ENCODE data around the gene CDKN2B. TPM values are rescaled to one million over a fixed set of nuclear protein-coding genes. Genes with fewer than 3 reads are reported as not detected.
A peak's percentile ranks its signal among the peaks of the same experiment; 100 is the strongest.

CDKN2B gene
- polyA plus RNA-seq, 1 experiment = 10.2 TPM

DNA sequence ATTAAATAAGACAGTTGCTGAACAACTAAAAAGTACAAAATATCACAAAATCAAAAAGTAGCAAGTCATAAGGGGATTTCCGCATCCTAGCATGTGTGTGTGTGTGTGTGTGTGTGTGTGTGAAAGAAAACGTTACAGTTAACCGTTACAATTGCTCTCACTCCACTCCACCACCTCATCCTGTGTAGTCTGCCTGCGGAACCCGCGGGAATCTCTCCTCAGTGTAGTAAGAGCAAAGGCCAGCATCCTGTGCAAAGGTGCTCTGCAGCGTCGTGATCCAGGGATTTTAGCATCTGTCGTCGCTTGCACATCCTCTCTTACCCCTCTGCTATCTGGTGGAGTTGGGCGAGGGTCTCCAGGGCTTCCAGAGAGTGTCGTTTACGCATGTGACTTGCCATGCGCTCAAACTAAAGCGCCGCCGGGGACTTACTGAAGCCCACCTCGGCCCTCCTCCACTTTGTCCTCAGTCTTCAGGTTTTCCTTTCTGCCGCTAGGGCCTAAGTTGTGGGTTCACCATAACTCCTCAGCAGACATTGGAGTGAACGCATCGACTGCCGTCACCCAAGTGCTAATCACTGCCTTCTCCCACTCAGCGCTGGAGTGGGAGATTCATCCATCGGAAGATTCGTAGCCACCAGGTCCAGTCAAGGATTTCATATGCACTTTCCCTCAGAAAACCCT is 3.9 kb downstream of the CDKN2B start:
- no peaks in the 10 kb centered on the region for H3K9me3 ChIP-seq (ENCODE audit: control insufficient read depth, insufficient read depth, low read length)
- H3K4me3 ChIP-seq (ENCODE audit: low read depth, low read length) = peak overlapping the region; percentile 52
- DNase-seq (ENCODE audit: low read depth, low spot score) = no peak
- ChIA-PET POLR2A (no interaction called here), CTCF (interaction anchor here (1.0 kb wide), 1 partner anchor 234 kb away, joined by 3 read pairs; no protein-coding TSS in a partner anchor)
- H3K27ac ChIP-seq (ENCODE audit: low read depth, low read length) = peak overlapping the region; percentile 33
- no peaks in the 10 kb centered on the region for H3K27me3 ChIP-seq (ENCODE audit: control insufficient read depth, insufficient read depth, low read length)
- TF ChIP-seq, protein P1, sequence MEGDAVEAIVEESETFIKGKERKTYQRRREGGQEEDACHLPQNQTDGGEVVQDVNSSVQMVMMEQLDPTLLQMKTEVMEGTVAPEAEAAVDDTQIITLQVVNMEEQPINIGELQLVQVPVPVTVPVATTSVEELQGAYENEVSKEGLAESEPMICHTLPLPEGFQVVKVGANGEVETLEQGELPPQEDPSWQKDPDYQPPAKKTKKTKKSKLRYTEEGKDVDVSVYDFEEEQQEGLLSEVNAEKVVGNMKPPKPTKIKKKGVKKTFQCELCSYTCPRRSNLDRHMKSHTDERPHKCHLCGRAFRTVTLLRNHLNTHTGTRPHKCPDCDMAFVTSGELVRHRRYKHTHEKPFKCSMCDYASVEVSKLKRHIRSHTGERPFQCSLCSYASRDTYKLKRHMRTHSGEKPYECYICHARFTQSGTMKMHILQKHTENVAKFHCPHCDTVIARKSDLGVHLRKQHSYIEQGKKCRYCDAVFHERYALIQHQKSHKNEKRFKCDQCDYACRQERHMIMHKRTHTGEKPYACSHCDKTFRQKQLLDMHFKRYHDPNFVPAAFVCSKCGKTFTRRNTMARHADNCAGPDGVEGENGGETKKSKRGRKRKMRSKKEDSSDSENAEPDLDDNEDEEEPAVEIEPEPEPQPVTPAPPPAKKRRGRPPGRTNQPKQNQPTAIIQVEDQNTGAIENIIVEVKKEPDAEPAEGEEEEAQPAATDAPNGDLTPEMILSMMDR (IDR thresholded peaks at IDR 0.05; ENCODE audit: low read depth, low read length) = peak; percentile 25; the same call in 1 of the 2 replicates

DNA sequence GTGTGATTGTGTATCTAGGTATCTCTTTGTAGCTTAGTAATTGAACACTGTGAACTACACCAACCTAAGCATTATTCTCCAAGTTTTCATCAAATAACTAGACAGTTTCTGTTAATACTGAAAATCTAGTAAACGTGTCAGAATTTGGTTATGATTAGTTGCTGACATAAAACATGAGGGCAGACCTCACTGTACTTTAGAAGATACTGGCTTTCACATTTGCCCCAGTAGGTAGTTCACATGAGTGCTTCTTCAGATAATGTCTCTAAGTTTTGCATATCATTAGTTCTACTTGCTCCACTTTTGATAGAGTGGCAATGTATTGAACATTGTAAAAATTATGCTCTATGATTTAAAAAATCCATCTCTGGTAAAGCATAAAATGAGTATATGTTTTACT is 7.1 kb downstream of the CDKN2B start:
- Histone ChIP-seq H3K27me3 (ENCODE audit: control insufficient read depth, insufficient read depth, low read length) (no peaks in the 10 kb centered on the region), H3K27ac (ENCODE audit: low read depth, low read length) (no peak overlapping the region), H3K4me3 (ENCODE audit: low read depth, low read length) (no peak overlapping the region), H3K9me3 (ENCODE audit: control insufficient read depth, insufficient read depth, low read length) (no peaks in the 10 kb centered on the region)
- ChIA-PET POLR2A (no interaction called here), CTCF (interaction anchor here (1.4 to 2.9 kb wide), 3 partner anchors 189 to 242 kb away, joined by 4 to 19 read pairs (median 14); no protein-coding TSS in a partner anchor)
- DNase-seq (ENCODE audit: low read depth, low spot score) = no peak
- TF ChIP-seq, protein P1 (IDR thresholded peaks at IDR 0.05; ENCODE audit: low read depth, low read length) = no peak

DNA sequence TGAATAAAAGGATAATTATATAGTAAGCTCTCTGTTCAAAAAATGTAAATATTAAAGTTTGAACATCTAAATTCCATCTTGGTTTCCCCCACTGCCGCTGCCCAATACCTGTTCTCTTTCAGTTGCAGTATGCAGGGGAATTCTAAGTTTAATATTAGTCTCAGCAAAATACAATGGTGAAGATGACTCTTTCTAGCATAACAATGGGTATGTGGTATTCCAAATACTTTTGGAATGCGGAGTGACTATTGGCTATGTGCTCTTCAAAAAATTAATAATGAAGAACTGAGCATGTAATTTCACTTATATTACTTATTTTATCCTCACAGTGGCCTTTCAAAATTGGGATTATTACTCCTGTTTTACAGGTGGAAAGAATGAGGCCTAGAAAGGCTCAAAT is 11.1 kb downstream of the CDKN2B start:
- ChIA-PET POLR2A (interaction anchor here (1.4 kb wide), 1 partner anchor 11 kb away, joined by 3 read pairs; the partner anchor contains the start of gene CDKN2B), CTCF (interaction anchor here (0.6 to 4.6 kb wide), 6 partner anchors 10 to 246 kb away, joined by 3 to 49 read pairs (median 4); partner anchors contain the start of gene CDKN2B)
- Histone ChIP-seq H3K27me3 (ENCODE audit: control insufficient read depth, insufficient read depth, low read length) (no peaks in the 10 kb centered on the region), H3K9me3 (ENCODE audit: control insufficient read depth, insufficient read depth, low read length) (no peaks in the 10 kb centered on the region; the same call in 1 of the 2 replicates), H3K27ac (ENCODE audit: low read depth, low read length) (no peak overlapping the region), H3K4me3 (ENCODE audit: low read depth, low read length) (no peak overlapping the region)
- no peak for DNase-seq (ENCODE audit: low read depth, low spot score)
- TF ChIP-seq, protein P1 (IDR thresholded peaks at IDR 0.05; ENCODE audit: low read depth, low read length) = no peak

DNA sequence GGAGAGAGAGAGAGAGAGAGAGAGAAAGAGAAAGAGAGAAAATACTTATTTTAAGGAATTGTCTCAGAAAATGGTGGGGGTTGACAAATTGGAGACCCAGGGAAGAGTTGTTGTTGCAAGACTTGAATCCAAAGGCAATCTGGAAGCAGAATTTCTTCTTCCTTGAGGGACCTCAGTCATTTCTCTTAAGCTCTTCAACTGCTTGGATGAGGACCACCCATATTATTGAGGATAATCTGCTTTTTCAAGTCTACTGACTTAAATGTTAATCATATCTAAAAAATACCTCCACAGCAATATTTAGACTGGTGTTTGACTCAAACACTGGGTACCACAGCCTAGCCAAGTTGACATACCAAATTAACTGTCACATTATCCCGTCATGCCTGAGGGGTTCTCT is 11.6 kb downstream of the CDKN2B start:
- POLR2A ChIA-PET = interaction anchor here (1.4 kb wide), 1 partner anchor 12 kb away, joined by 3 read pairs; the partner anchor contains the start of gene CDKN2B
- Histone ChIP-seq H3K4me3 (ENCODE audit: low read depth, low read length) (no peak overlapping the region), H3K9me3 (ENCODE audit: control insufficient read depth, insufficient read depth, low read length) (no peaks in the 10 kb centered on the region; the same call in 1 of the 2 replicates), H3K27ac (ENCODE audit: low read depth, low read length) (no peak overlapping the region), H3K27me3 (ENCODE audit: control insufficient read depth, insufficient read depth, low read length) (no peaks in the 10 kb centered on the region)
- TF ChIP-seq, protein P1 (IDR thresholded peaks at IDR 0.05; ENCODE audit: low read depth, low read length) = no peak
- CTCF ChIA-PET = interaction anchor here (0.6 to 4.6 kb wide), 6 partner anchors 11 to 246 kb away, joined by 3 to 49 read pairs (median 4); partner anchors contain the start of gene CDKN2B
- DNase-seq (ENCODE audit: low read depth, low spot score) = no peak

DNA sequence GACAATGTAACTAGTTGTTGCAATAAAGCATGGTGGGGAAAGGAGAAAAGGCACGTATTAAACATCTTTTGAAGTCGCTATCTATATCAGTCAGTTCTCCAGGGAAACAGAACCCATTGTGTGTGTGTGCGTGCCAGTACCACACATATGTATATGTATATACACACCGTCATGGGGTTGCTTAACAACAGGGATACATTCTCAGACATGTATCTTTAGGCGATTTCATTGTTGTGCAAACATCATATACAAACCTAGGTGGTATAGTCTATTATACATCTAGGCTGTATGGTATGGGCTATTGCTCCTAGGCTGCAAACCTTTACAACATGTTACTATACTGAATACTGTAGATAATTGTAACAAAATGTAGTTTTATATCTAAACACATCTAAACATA is 12.2 kb downstream of the CDKN2B start:
- CTCF ChIA-PET = interaction anchor here (0.9 to 4.6 kb wide), 4 partner anchors 11 to 185 kb away, joined by 4 to 49 read pairs (median 5); partner anchors contain the start of gene CDKN2B
- Histone ChIP-seq H3K27ac (ENCODE audit: low read depth, low read length) (no peak overlapping the region), H3K9me3 (ENCODE audit: control insufficient read depth, insufficient read depth, low read length) (no peaks in the 10 kb centered on the region; the same call in 1 of the 2 replicates), H3K27me3 (ENCODE audit: control insufficient read depth, insufficient read depth, low read length) (no peaks in the 10 kb centered on the region), H3K4me3 (ENCODE audit: low read depth, low read length) (peak overlapping the region; percentile 86)
- DNase-seq (ENCODE audit: low read depth, low spot score) = no peak
- POLR2A ChIA-PET = no interaction called here
- TF ChIP-seq, protein P1 (IDR thresholded peaks at IDR 0.05; ENCODE audit: low read depth, low read length) = no peak

Data from AG04450 (cell line).